DND-41 (cell line): ENCODE measurements around the gene STAG2.
"Not testable (repeated sequence)": the region's sequence is repeated elsewhere in the genome, so short reads cannot be mapped to it uniquely, and the experiment has no call there.

Experiments used
- ATAC-seq: fragments of 200-7000 bp; cut with Tn5 transposase; 3 replicates; pipeline ENCODE4 v1.9.1; 2021; ENCODE audit warnings: low read depth; ENCODE audit not compliant: insufficient read depth
- DNase-seq: peaks from one replicate; pipeline ENCODE4 v3.0.0-alpha.2; 2020
- H2AFZ ChIP-seq: 2 replicates; pipeline ENCODE4 v1.6.0; 2012; ENCODE audit warnings: low read depth, low read length
- H3K27ac ChIP-seq: 2 replicates; pipeline ENCODE4 v1.5.1; 2012; ENCODE audit warnings: low read length, inconsistent platforms
- H3K27me3 ChIP-seq: fragments of 200-600 bp; sonication (generic); 2 replicates; pipeline ENCODE4 v1.6.0; 2012; ENCODE audit warnings: low read length, mild to moderate bottlenecking, inconsistent platforms; ENCODE audit not compliant: insufficient read depth, poor library complexity
- H3K36me3 ChIP-seq: 2 replicates; pipeline ENCODE4 v1.5.1; 2012; ENCODE audit warnings: low read length, inconsistent platforms; ENCODE audit not compliant: insufficient read depth
- H3K4me1 ChIP-seq: 2 replicates; pipeline ENCODE4 v1.5.1; 2012; ENCODE audit warnings: mild to moderate bottlenecking, low read length; ENCODE audit not compliant: insufficient read depth
- H3K4me2 ChIP-seq: 2 replicates; pipeline ENCODE4 v1.6.0; 2012; ENCODE audit warnings: mild to moderate bottlenecking, moderate library complexity, low read length, inconsistent platforms; ENCODE audit not compliant: insufficient read depth
- H3K4me3 ChIP-seq, 2 experiments: fragments of 200-600 bp in 1 of 2; shearing (Covaris generic) in 1 of 2; 2 replicates each; pipeline ENCODE4 v1.5.1; 2012 to 2016; ENCODE audit warnings: inconsistent platforms in 2 of 2, low read length in 2 of 2, mild to moderate bottlenecking in 2 of 2, low read depth in 1 of 2, moderate library complexity in 1 of 2
- H3K79me2 ChIP-seq: 2 replicates; pipeline ENCODE4 v1.6.0; 2012; ENCODE audit warnings: low read length, inconsistent platforms; ENCODE audit not compliant: insufficient read depth
- H3K9ac ChIP-seq: 2 replicates; pipeline ENCODE4 v1.6.0; 2012; ENCODE audit warnings: low read depth, mild to moderate bottlenecking, inconsistent platforms, low read length, moderate library complexity
- H3K9me3 ChIP-seq: 2 replicates; pipeline ENCODE4 v1.5.1; 2012; ENCODE audit warnings: low read length, moderate library complexity, mild to moderate bottlenecking, inconsistent platforms; ENCODE audit not compliant: insufficient read depth, severe bottlenecking
- H4K20me1 ChIP-seq: 2 replicates; pipeline ENCODE4 v1.6.0; 2012; ENCODE audit warnings: low read length; ENCODE audit not compliant: insufficient read depth
- CTCF ChIP-seq: IDR thresholded peaks from 2 replicates; pipeline ENCODE4 v1.5.1; 2012; ENCODE audit warnings: borderline replicate concordance, low read length, moderate library complexity, mild to moderate bottlenecking; ENCODE audit not compliant: poor library complexity, severe bottlenecking; ENCODE audit errors: extremely low read depth
- EZH2 ChIP-seq: IDR thresholded peaks from 3 replicates; pipeline ENCODE4 v1.6.1; 2012; ENCODE audit warnings: borderline replicate concordance, low read depth, mild to moderate bottlenecking, moderate library complexity, low read length, inconsistent platforms; ENCODE audit not compliant: severe bottlenecking

STAG2 gene

GRCh38 chrX:123920105-123920785 is 41.3 kb upstream of the STAG2 start:
- Histone ChIP-seq H3K4me2 (no peak overlapping the region), H3K9me3 (no peaks in the 10 kb centered on the region), H3K4me1 (no peaks in the 10 kb centered on the region), H3K27me3 (no peaks in the 10 kb centered on the region), H3K79me2 (no peaks in the 10 kb centered on the region), H3K9ac (no peak overlapping the region), H2AFZ (no peak overlapping the region), H4K20me1 (no peaks in the 10 kb centered on the region), H3K36me3 (no peaks in the 10 kb centered on the region), H3K4me3 (no peak overlapping the region), H3K27ac (no peak overlapping the region)
- ATAC-seq (no peak), DNase-seq (no peak)
- no peak for TF ChIP-seq CTCF
- no peak for TF ChIP-seq EZH2

GRCh38 chrX:123923211-123923610 is 38.3 kb upstream of the STAG2 start:
- Histone ChIP-seq H3K9ac (no peak overlapping the region), H3K4me2 (no peak overlapping the region), H3K4me3 (no peak overlapping the region), H3K27me3 (no peaks in the 10 kb centered on the region), H4K20me1 (no peaks in the 10 kb centered on the region), H3K27ac (no peak overlapping the region), H3K9me3 (no peaks in the 10 kb centered on the region), H3K4me1 (no peaks in the 10 kb centered on the region), H2AFZ (no peak overlapping the region), H3K79me2 (no peaks in the 10 kb centered on the region), H3K36me3 (no peaks in the 10 kb centered on the region)
- TF ChIP-seq EZH2 (no peak), CTCF (no peak)
- DNase-seq, result no peak
- no peak for ATAC-seq

- Histone ChIP-seq H3K79me2 (no peaks in the 10 kb centered on the region), H3K9ac (no peak overlapping the region), H3K27ac (no peak overlapping the region), H3K36me3 (no peaks in the 10 kb centered on the region), H3K9me3 (no peaks in the 10 kb centered on the region), H3K4me3 (no peak overlapping the region), H2AFZ (no peak overlapping the region), H4K20me1 (no peaks in the 10 kb centered on the region), H3K27me3 (no peaks in the 10 kb centered on the region), H3K4me1 (no peaks in the 10 kb centered on the region), H3K4me2 (no peak overlapping the region)
- no peak for TF ChIP-seq CTCF
- TF ChIP-seq EZH2, result no peak
- ATAC-seq (no peak), DNase-seq (no peak)
These were observed 37.3 kb upstream of the STAG2 start for GRCh38 chrX:123924186-123924585.

- H2AFZ ChIP-seq, result no peak overlapping the region
These were observed 33.7 kb upstream of the STAG2 start for GRCh38 chrX:123927845-123928244.

GRCh38 chrX:123932055-123932454 is 29.5 kb upstream of the STAG2 start:
- H2AFZ ChIP-seq, H3K79me2 ChIP-seq, H3K9ac ChIP-seq, H3K4me3 ChIP-seq, H3K27ac ChIP-seq, H3K4me2 ChIP-seq, H3K9me3 ChIP-seq, H3K27me3 ChIP-seq, H4K20me1 ChIP-seq, H3K4me1 ChIP-seq, H3K36me3 ChIP-seq, DNase-seq, ATAC-seq: not testable (repeated sequence)

More at GRCh38 chrX:123927845-123928244, 33.7 kb upstream of the STAG2 start:
- no peaks in the 10 kb centered on the region for H3K9me3 ChIP-seq
- no peak overlapping the region for H3K4me2 ChIP-seq
- H4K20me1 ChIP-seq, result no peaks in the 10 kb centered on the region
- no peak for ATAC-seq
- TF ChIP-seq EZH2 (no peak), CTCF (no peak)
- no peaks in the 10 kb centered on the region for H3K27me3 ChIP-seq
- DNase-seq, result no peak
- H3K9ac ChIP-seq, result no peak overlapping the region
- no peaks in the 10 kb centered on the region for H3K4me1 ChIP-seq
- H3K36me3 ChIP-seq, result no peaks in the 10 kb centered on the region
- no peak overlapping the region for H3K4me3 ChIP-seq
- no peaks in the 10 kb centered on the region for H3K79me2 ChIP-seq
- no peak overlapping the region for H3K27ac ChIP-seq
